H9 (cell line): ENCODE results near the gene MED10. TPM values are rescaled to one million over a fixed set of nuclear protein-coding genes. Genes with fewer than 3 reads are reported as not detected.

Experiments
- DNase-seq: peaks from one replicate; pipeline ENCODE4 v3.0.0-alpha.2; 2017
- H2AFZ ChIP-seq: one replicate; pipeline ENCODE4 v1.6.1; 2013; ENCODE audit warnings: mild to moderate bottlenecking, low read length, control low read depth, moderate library complexity
- H2AK5ac ChIP-seq: 2 replicates; pipeline ENCODE4 v1.6.1; 2013; ENCODE audit warnings: low read length, control low read depth, mixed read lengths; ENCODE audit not compliant: insufficient read length
- H2BK120ac ChIP-seq: one replicate; pipeline ENCODE4 v1.6.1; 2013; ENCODE audit warnings: low read depth, mild to moderate bottlenecking, low read length, control low read depth, inconsistent platforms; ENCODE audit not compliant: poor library complexity, severe bottlenecking
- H2BK12ac ChIP-seq: 2 replicates; pipeline ENCODE4 v1.6.1; 2013; ENCODE audit warnings: low read length, control low read depth, mixed read lengths, low read depth; ENCODE audit not compliant: insufficient read length
- H2BK15ac ChIP-seq: 2 replicates; pipeline ENCODE4 v1.6.1; 2013; ENCODE audit warnings: low read depth, low read length, control low read depth
- H2BK20ac ChIP-seq: one replicate; pipeline ENCODE4 v1.6.1; 2013; ENCODE audit warnings: low read depth, mild to moderate bottlenecking, low read length, control low read depth, inconsistent platforms; ENCODE audit not compliant: poor library complexity, severe bottlenecking
- H2BK5ac ChIP-seq: 2 replicates; pipeline ENCODE4 v1.6.1; 2013; ENCODE audit warnings: low read length, control low read depth, mixed read lengths; ENCODE audit not compliant: insufficient read length
- H3K14ac ChIP-seq: 2 replicates; pipeline ENCODE4 v1.6.1; 2013; ENCODE audit warnings: low read length, control low read depth; ENCODE audit not compliant: insufficient read depth
- H3K18ac ChIP-seq: 2 replicates; pipeline ENCODE4 v1.6.1; 2013; ENCODE audit warnings: low read depth, mild to moderate bottlenecking, mixed read lengths, low read length, control low read depth; ENCODE audit not compliant: insufficient read length
- H3K23ac ChIP-seq: 2 replicates; pipeline ENCODE4 v1.6.1; 2013; ENCODE audit warnings: low read length, control low read depth, mixed read lengths, low read depth; ENCODE audit not compliant: insufficient read length
- H3K23me2 ChIP-seq: 2 replicates; pipeline ENCODE4 v1.6.1; 2013; ENCODE audit warnings: low read depth, mild to moderate bottlenecking, mixed read lengths, low read length, control low read depth; ENCODE audit not compliant: insufficient read length, poor library complexity, severe bottlenecking
- H3K27ac ChIP-seq: 2 replicates; pipeline ENCODE4 v1.5.1; 2013; ENCODE audit warnings: low read length, control low read depth, mixed read lengths, low read depth; ENCODE audit not compliant: insufficient read length
- H3K27me3 ChIP-seq: 2 replicates; pipeline ENCODE4 v1.6.1; 2013; ENCODE audit warnings: low read length, control low read depth, inconsistent platforms; ENCODE audit not compliant: insufficient read depth
- H3K4ac ChIP-seq: 2 replicates; pipeline ENCODE4 v1.6.1; 2013; ENCODE audit warnings: low read depth, mild to moderate bottlenecking, control low read depth, inconsistent platforms, low read length, moderate library complexity
- H3K4me1 ChIP-seq: 2 replicates; pipeline ENCODE4 v1.6.1; 2013; ENCODE audit warnings: low read length, control low read depth, inconsistent platforms; ENCODE audit not compliant: insufficient read depth
- H3K4me2 ChIP-seq: 2 replicates; pipeline ENCODE4 v1.6.1; 2013; ENCODE audit warnings: low read length, control low read depth, mixed read lengths; ENCODE audit not compliant: insufficient read length, insufficient read depth
- H3K56ac ChIP-seq: 2 replicates; pipeline ENCODE4 v1.6.1; 2013; ENCODE audit warnings: low read depth, mild to moderate bottlenecking, mixed read lengths, low read length, control low read depth; ENCODE audit not compliant: insufficient read length
- H3K79me1 ChIP-seq: 2 replicates; pipeline ENCODE4 v1.6.1; 2013; ENCODE audit warnings: low read depth, mild to moderate bottlenecking, moderate library complexity, low read length, control low read depth, inconsistent platforms; ENCODE audit not compliant: insufficient read depth, poor library complexity, severe bottlenecking
- H3K79me2 ChIP-seq: 2 replicates; pipeline ENCODE4 v1.6.1; 2013; ENCODE audit warnings: low read length, control low read depth, inconsistent platforms; ENCODE audit not compliant: insufficient read depth
- H3K9ac ChIP-seq: 2 replicates; pipeline ENCODE4 v1.6.1; 2013; ENCODE audit warnings: low read length, control low read depth, mixed read lengths; ENCODE audit not compliant: insufficient read length; ENCODE audit errors: extremely low read depth
- H3K9me3 ChIP-seq: one replicate; pipeline ENCODE4 v1.6.1; 2013; ENCODE audit warnings: low read depth, low read length, inconsistent platforms; ENCODE audit not compliant: control insufficient read depth
- H3T11ph ChIP-seq: one replicate; pipeline ENCODE4 v1.6.1; 2013; ENCODE audit warnings: mild to moderate bottlenecking, low read length, control low read depth, inconsistent platforms
- H4K20me1 ChIP-seq: one replicate; pipeline ENCODE4 v1.6.1; 2013; ENCODE audit not compliant: control insufficient read depth, insufficient read length, insufficient read depth
- H4K5ac ChIP-seq: 2 replicates; pipeline ENCODE4 v1.6.1; 2013; ENCODE audit warnings: low read depth, mild to moderate bottlenecking, mixed read lengths, low read length, control low read depth; ENCODE audit not compliant: insufficient read length
- H4K8ac ChIP-seq: replicated peaks from 2 replicates; pipeline ENCODE4 v1.6.1; 2013; ENCODE audit warnings: low read length, control low read depth, mixed read lengths, low read depth; ENCODE audit not compliant: insufficient read length
- H4K91ac ChIP-seq: 2 replicates; pipeline ENCODE4 v1.6.1; 2013; ENCODE audit warnings: low read depth, mild to moderate bottlenecking, moderate library complexity, mixed read lengths, low read length, control low read depth; ENCODE audit not compliant: insufficient read length
- H3K27ac Mint-ChIP-seq, 3 experiments: 2 replicates in 2 of 3; 3 replicates in 1 of 3; pipeline ENCODE4 v1.8.0; 2020 to 2021; ENCODE audit warnings: mixed read lengths in 3 of 3, mild to moderate bottlenecking in 1 of 3, moderate library complexity in 1 of 3
- H3K27me3 Mint-ChIP-seq: 2 replicates; pipeline ENCODE4 v1.8.0; 2021; ENCODE audit warnings: low read depth, mild to moderate bottlenecking, moderate library complexity, mixed read lengths
- H3K36me3 Mint-ChIP-seq, 3 experiments: 2 replicates in 2 of 3; 3 replicates in 1 of 3; pipeline ENCODE4 v1.8.0; 2020 to 2021; ENCODE audit warnings: low read depth in 3 of 3, mixed read lengths in 3 of 3; ENCODE audit not compliant: insufficient read depth in 1 of 3
- H3K4me1 Mint-ChIP-seq, 2 experiments: 2 replicates each; pipeline ENCODE4 v1.8.0; 2020; ENCODE audit warnings: mixed read lengths in 2 of 2
- H3K4me3 Mint-ChIP-seq, 2 experiments: 2 replicates in 1 of 2; 3 replicates in 1 of 2; pipeline ENCODE4 v1.8.0; 2020 to 2021; ENCODE audit warnings: mild to moderate bottlenecking in 2 of 2, mixed read lengths in 2 of 2, moderate library complexity in 1 of 2
- H3K9me3 Mint-ChIP-seq, 2 experiments: 2 replicates in 1 of 2; 3 replicates in 1 of 2; pipeline ENCODE4 v1.8.0; 2020; ENCODE audit warnings: mild to moderate bottlenecking in 2 of 2, mixed read lengths in 2 of 2, moderate library complexity in 1 of 2
- WGBS: extraction: QIAGEN DNeasy Blood & Tissue Kit; methylation state at CpG from one replicate; pipeline ENCODE4 v1.1.7; 2013; ENCODE audit warnings: missing lambda C conversion rate, low lambda C conversion rate, mixed read lengths; ENCODE audit not compliant: insufficient read length; ENCODE audit errors: extremely low coverage; 5-methylcytosine and 5-hydroxymethylcytosine counted together
- total RNA-seq: library from RNA; stranded (reverse); gene quantifications from 2 replicates; pipeline ENCODE4 v1.2.1, GENCODE V29; 2021
- TF ChIP-seq, protein P1 (sequence below): fragments of 200-600 bp; sonication (generic); conservative IDR thresholded peaks from 3 replicates; pipeline ENCODE4 v1.8.0; 2021; ENCODE audit warnings: antibody characterized with exemption, mild to moderate bottlenecking

MED10 gene
- total RNA-seq, 1 experiment from 2014 or later, result 35.3 TPM

DNA sequence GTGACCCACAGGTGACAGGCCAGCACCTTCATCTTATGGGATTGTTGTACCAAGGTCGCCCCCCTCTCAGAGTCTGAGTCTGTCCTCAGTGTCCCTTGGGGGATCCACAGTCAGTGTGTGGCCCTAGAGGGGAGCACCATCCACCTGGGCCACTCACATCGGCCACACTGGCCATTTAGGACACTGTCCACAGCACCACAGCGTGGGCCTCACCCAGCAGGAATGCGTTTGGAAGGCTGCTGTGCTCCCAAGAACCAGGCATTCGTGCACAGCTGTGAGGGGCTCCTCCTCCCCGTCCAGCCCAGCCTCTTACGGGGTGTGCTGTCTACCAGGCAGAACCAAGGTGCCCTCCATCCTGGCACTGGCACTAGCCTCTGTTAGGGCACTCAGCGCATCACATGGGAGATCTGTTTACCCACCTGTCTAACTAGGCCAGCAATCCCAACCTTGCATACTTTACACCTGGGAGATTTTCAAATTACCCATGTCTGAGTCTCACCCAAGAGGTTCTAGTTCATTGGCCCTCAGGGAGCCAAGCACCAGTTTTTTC is 45.8 kb upstream of the MED10 start:
- no peaks in the 10 kb centered on the region for H3K27me3 ChIP-seq
- no peak overlapping the region for H2AFZ ChIP-seq
- H3K14ac ChIP-seq, result no peak overlapping the region; the same call in 1 of the 2 replicates
- H3K9ac ChIP-seq, result no peak overlapping the region
- Mint-ChIP-seq H3K27ac (no peak overlapping the region; a peak in 1 of 7 replicates), H3K4me3 (no peak overlapping the region), H3K27me3 (peaks cover 33% of the 10 kb centered on the region), H3K4me1 (no peaks in the 10 kb centered on the region), H3K36me3 (no peaks in the 10 kb centered on the region; a peak in 2 of 7 replicates), H3K9me3 (peaks cover 7 to 8% of the 10 kb centered on the region in 2 experiments)
- H4K5ac ChIP-seq, result peak overlapping the region; percentile 86
- no peak overlapping the region for H2BK20ac ChIP-seq
- no peak overlapping the region for H4K8ac ChIP-seq
- no peaks in the 10 kb centered on the region for H3K9me3 ChIP-seq
- DNase-seq, result no peak
- no peaks in the 10 kb centered on the region for H3K23me2 ChIP-seq
- no peak overlapping the region for H3K4me2 ChIP-seq
- no peak overlapping the region for H2AK5ac ChIP-seq
- no peak overlapping the region for H3K18ac ChIP-seq
- H3K79me1 ChIP-seq, result no peaks in the 10 kb centered on the region
- H3K23ac ChIP-seq, result no peak overlapping the region
- H2BK5ac ChIP-seq, result no peak overlapping the region
- H3K27ac ChIP-seq, result no peak overlapping the region
- no peak overlapping the region for H4K91ac ChIP-seq
- TF ChIP-seq, protein P1, sequence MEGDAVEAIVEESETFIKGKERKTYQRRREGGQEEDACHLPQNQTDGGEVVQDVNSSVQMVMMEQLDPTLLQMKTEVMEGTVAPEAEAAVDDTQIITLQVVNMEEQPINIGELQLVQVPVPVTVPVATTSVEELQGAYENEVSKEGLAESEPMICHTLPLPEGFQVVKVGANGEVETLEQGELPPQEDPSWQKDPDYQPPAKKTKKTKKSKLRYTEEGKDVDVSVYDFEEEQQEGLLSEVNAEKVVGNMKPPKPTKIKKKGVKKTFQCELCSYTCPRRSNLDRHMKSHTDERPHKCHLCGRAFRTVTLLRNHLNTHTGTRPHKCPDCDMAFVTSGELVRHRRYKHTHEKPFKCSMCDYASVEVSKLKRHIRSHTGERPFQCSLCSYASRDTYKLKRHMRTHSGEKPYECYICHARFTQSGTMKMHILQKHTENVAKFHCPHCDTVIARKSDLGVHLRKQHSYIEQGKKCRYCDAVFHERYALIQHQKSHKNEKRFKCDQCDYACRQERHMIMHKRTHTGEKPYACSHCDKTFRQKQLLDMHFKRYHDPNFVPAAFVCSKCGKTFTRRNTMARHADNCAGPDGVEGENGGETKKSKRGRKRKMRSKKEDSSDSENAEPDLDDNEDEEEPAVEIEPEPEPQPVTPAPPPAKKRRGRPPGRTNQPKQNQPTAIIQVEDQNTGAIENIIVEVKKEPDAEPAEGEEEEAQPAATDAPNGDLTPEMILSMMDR, result no peak
- no peaks in the 10 kb centered on the region for H3K4me1 ChIP-seq
- H3K4ac ChIP-seq, result no peak overlapping the region
- no peak overlapping the region; the same call in 1 of the 2 replicates for H2BK15ac ChIP-seq
- no peak overlapping the region for H3T11ph ChIP-seq
- H4K20me1 ChIP-seq, result no peaks in the 10 kb centered on the region
- no peaks in the 10 kb centered on the region for H3K79me2 ChIP-seq
- no peak overlapping the region for H2BK120ac ChIP-seq
- no CpG with 5 or more reads among the region's 8 CpGs for WGBS
- no peak overlapping the region for H2BK12ac ChIP-seq
- H3K56ac ChIP-seq, result no peak overlapping the region
